DOHH2 (cell line): ENCODE results near the gene UGT1A8.

Source experiments
- EZH2phosphoT487 ChIP-seq: fragments of 200-600 bp; sonication (generic); IDR thresholded peaks from 2 replicates; pipeline ENCODE4 v1.6.1; 2017; ENCODE audit warnings: borderline replicate concordance, mild to moderate bottlenecking, antibody characterized with exemption, low read length, moderate library complexity, mixed read lengths
- TF ChIP-seq, protein P1 (sequence below): fragments of 200-600 bp; sonication (generic); IDR thresholded peaks from one replicate; pipeline ENCODE4 v1.5.1; 2014; ENCODE audit warnings: antibody characterized with exemption, mild to moderate bottlenecking, low read depth, low read length; ENCODE audit not compliant: poor library complexity, severe bottlenecking

DNA sequence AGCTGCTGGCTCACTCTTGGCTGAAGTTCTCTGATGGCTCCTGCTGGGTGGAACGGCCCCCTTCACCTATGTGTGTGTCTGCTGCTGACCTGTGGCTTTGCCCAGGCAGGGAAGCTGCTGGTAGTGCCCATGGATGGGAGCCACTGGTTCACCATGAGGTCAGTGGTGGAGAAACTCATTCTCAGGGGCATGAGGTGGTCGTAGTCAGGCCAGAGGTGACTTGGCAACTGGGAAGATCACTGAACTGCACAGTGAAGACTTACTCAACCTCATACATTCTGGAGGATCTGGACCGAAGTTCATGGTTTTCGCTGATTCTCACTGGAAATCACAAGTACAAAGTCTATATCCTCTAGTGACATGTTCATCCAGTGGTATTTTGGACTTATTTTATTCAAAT lies 13.9 kb upstream of the UGT1A8 start:
- TF ChIP-seq, protein P1, sequence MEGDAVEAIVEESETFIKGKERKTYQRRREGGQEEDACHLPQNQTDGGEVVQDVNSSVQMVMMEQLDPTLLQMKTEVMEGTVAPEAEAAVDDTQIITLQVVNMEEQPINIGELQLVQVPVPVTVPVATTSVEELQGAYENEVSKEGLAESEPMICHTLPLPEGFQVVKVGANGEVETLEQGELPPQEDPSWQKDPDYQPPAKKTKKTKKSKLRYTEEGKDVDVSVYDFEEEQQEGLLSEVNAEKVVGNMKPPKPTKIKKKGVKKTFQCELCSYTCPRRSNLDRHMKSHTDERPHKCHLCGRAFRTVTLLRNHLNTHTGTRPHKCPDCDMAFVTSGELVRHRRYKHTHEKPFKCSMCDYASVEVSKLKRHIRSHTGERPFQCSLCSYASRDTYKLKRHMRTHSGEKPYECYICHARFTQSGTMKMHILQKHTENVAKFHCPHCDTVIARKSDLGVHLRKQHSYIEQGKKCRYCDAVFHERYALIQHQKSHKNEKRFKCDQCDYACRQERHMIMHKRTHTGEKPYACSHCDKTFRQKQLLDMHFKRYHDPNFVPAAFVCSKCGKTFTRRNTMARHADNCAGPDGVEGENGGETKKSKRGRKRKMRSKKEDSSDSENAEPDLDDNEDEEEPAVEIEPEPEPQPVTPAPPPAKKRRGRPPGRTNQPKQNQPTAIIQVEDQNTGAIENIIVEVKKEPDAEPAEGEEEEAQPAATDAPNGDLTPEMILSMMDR, result no peak
- no peak for TF ChIP-seq EZH2phosphoT487
